Liver (tissue), 9 donors: ENCODE results near the gene PTPRD. TPM values are rescaled to one million over a fixed set of nuclear protein-coding genes. Genes with fewer than 3 reads are reported as not detected.

Source experiments
- DNase-seq: peaks from one replicate; pipeline ENCODE4 v3.0.0-alpha.2; 2017; ENCODE audit warnings: low spot score
- H3K27ac ChIP-seq, 2 donors: one replicate each; pipeline ENCODE4 v1.7.0; 2013; ENCODE audit warnings: inconsistent platforms in 2 of 2, low read length in 2 of 2, control low read depth in 1 of 2, low read depth in 1 of 2, mild to moderate bottlenecking in 1 of 2
- H3K27me3 ChIP-seq, 4 donors: one replicate each; pipeline versions ENCODE4 v1.6.1 to v1.7.0; 2013; ENCODE audit warnings: low read length in 3 of 4, inconsistent platforms in 1 of 4, mild to moderate bottlenecking in 1 of 4, moderate library complexity in 1 of 4; ENCODE audit not compliant: control insufficient read depth in 4 of 4, insufficient read depth in 4 of 4
- H3K36me3 ChIP-seq, 4 donors: one replicate each; pipeline versions ENCODE4 v1.6.1 to v1.7.0; 2013; ENCODE audit warnings: low read length in 3 of 4, mild to moderate bottlenecking in 3 of 4, low read depth in 1 of 4, moderate library complexity in 1 of 4; ENCODE audit not compliant: control insufficient read depth in 4 of 4, insufficient read depth in 3 of 4
- H3K4me1 ChIP-seq, 4 donors: one replicate each; pipeline versions ENCODE4 v1.6.1 to v1.7.0; 2013; ENCODE audit warnings: low read length in 3 of 4, mild to moderate bottlenecking in 3 of 4, moderate library complexity in 1 of 4; ENCODE audit not compliant: control insufficient read depth in 4 of 4, insufficient read depth in 4 of 4
- H3K4me3 ChIP-seq, 3 donors: one replicate each; pipeline versions ENCODE4 v1.6.1 to v1.7.0; 2013; ENCODE audit warnings: low read length in 3 of 3, control low read depth in 1 of 3, low read depth in 1 of 3, mild to moderate bottlenecking in 1 of 3
- H3K9ac ChIP-seq, 2 donors: one replicate each; pipeline ENCODE4 v1.7.0; 2013; ENCODE audit warnings: low read length in 2 of 2, mild to moderate bottlenecking in 2 of 2, moderate library complexity in 2 of 2, control low read depth in 1 of 2, low read depth in 1 of 2
- H3K9me3 ChIP-seq, 4 donors: one replicate each; pipeline versions ENCODE4 v1.6.1 to v1.7.0; 2013; ENCODE audit warnings: low read length in 3 of 4; ENCODE audit not compliant: control insufficient read depth in 4 of 4
- ATF3 ChIP-seq: IDR thresholded peaks from 2 replicates; pipeline ENCODE4 v1.6.1; 2016; ENCODE audit warnings: antibody characterized with exemption
- EGR1 ChIP-seq, 2 donors: IDR thresholded peaks; 2 replicates each; pipeline ENCODE4 v1.6.1; 2016 to 2018; ENCODE audit warnings: antibody characterized with exemption in 2 of 2, low read depth in 2 of 2
- FOXA1 ChIP-seq: IDR thresholded peaks from 2 replicates; pipeline ENCODE4 v1.6.1; 2016; ENCODE audit warnings: antibody characterized with exemption
- FOXA2 ChIP-seq: IDR thresholded peaks from 2 replicates; pipeline ENCODE4 v1.6.1; 2016; ENCODE audit warnings: antibody characterized with exemption
- GABPA ChIP-seq, 2 donors: IDR thresholded peaks in 1 of 2; conservative IDR thresholded peaks in 1 of 2; 2 replicates each; pipeline ENCODE4 v1.6.1; 2016; ENCODE audit warnings: antibody characterized with exemption in 2 of 2, mild to moderate bottlenecking in 1 of 2, moderate library complexity in 1 of 2
- HNF4A ChIP-seq, 2 donors: conservative IDR thresholded peaks; 2 replicates each; pipeline ENCODE4 v1.6.1; 2016; ENCODE audit warnings: antibody characterized with exemption in 2 of 2, mild to moderate bottlenecking in 2 of 2
- HNF4G ChIP-seq: IDR thresholded peaks from 2 replicates; pipeline ENCODE4 v1.6.1; 2016; ENCODE audit warnings: antibody characterized with exemption
- JUND ChIP-seq, 2 donors: IDR thresholded peaks; 2 replicates each; pipeline ENCODE4 v1.6.1; 2016; ENCODE audit warnings: antibody characterized with exemption in 2 of 2
- NR2F2 ChIP-seq: IDR thresholded peaks from 2 replicates; pipeline ENCODE4 v1.6.1; 2016; ENCODE audit warnings: antibody characterized with exemption
- RAD21 ChIP-seq, 2 donors: IDR thresholded peaks; 2 replicates each; pipeline ENCODE4 v1.6.1; 2016; ENCODE audit warnings: antibody characterized with exemption in 2 of 2, mild to moderate bottlenecking in 2 of 2
- RXRA ChIP-seq, 2 donors: IDR thresholded peaks; 2 replicates each; pipeline ENCODE4 v1.6.1; 2017 to 2018; ENCODE audit warnings: antibody characterized with exemption in 2 of 2, mild to moderate bottlenecking in 1 of 2
- SP1 ChIP-seq: IDR thresholded peaks from 2 replicates; pipeline ENCODE4 v1.6.1; 2018; ENCODE audit warnings: antibody characterized with exemption, mild to moderate bottlenecking
- TAF1 ChIP-seq: conservative IDR thresholded peaks from 2 replicates; pipeline ENCODE4 v1.6.1; 2016; ENCODE audit warnings: antibody characterized with exemption, mild to moderate bottlenecking
- YY1 ChIP-seq: IDR thresholded peaks from 2 replicates; pipeline ENCODE4 v1.6.1; 2016; ENCODE audit warnings: antibody characterized with exemption, mild to moderate bottlenecking
- WGBS: extraction: QIAGEN DNeasy Blood & Tissue Kit; methylation state at CpG from one replicate; pipeline ENCODE4 v1.1.7; 2013; 5-methylcytosine and 5-hydroxymethylcytosine counted together
- polyA plus RNA-seq, 2 donors: library from polyadenylated mRNA; stranded (reverse) in 1 of 2; unstranded in 1 of 2; fragments of 200-250 nt in 1 of 2; fragments of >200 nt in 1 of 2; fragmentation: Nextera tagmentation in 1 of 2; extraction: Ambion mirVana in 1 of 2; gene quantifications; one replicate each; pipeline versions ENCODE4 v1.2.1 to v1.2.3, GENCODE V29; 2013 to 2015
- total RNA-seq, 2 donors: library from RNA; depleted of rRNA; stranded (reverse); fragments of >200 nt; gene quantifications; one replicate each; pipeline ENCODE4 v1.2.3, GENCODE V29; 2014
- TF ChIP-seq, protein P1 (sequence below): IDR thresholded peaks from 2 replicates; pipeline ENCODE4 v1.6.1; 2016; ENCODE audit warnings: antibody characterized with exemption, mild to moderate bottlenecking
- TF ChIP-seq, protein P2 (sequence below): IDR thresholded peaks from 2 replicates; pipeline ENCODE4 v1.6.1; 2016; ENCODE audit warnings: antibody characterized with exemption
- TF ChIP-seq, protein P3 (sequence below): fragments of 150-350 bp; IDR thresholded peaks from 2 replicates; pipeline ENCODE4 v1.5.1; 2017; ENCODE audit warnings: improper control_type of control experiment, low read depth, low read length; ENCODE audit not compliant: missing input control
- TF ChIP-seq, protein P4 (sequence below): IDR thresholded peaks from 2 replicates; pipeline ENCODE4 v1.6.1; 2016; ENCODE audit warnings: antibody characterized with exemption
- donor health status: healthy.
- donor health status: healthy.
- donor health status: healthy.
- donor health status: healthy.
- donor health status: healthy.

The PTPRD gene
- total and polyA plus RNA-seq, 4 donors = 0.78 to 34.2 (median 4.7) TPM

- TF ChIP-seq ATF3 (no peak), GABPA (IDR thresholded peaks at IDR 0.05 in 1 of 2, conservative IDR thresholded peaks at IDR 0.05 in 1 of 2) (no peak), NR2F2 (no peak), HNF4G (no peak), TAF1 (no peak), HNF4A (conservative IDR thresholded peaks at IDR 0.05) (no peak), FOXA1 (no peak), YY1 (no peak), SP1 (no peak), FOXA2 (no peak), RXRA (IDR thresholded peaks at IDR 0.05) (no peak), JUND (IDR thresholded peaks at IDR 0.05) (no peak)
- TF ChIP-seq, protein P1, sequence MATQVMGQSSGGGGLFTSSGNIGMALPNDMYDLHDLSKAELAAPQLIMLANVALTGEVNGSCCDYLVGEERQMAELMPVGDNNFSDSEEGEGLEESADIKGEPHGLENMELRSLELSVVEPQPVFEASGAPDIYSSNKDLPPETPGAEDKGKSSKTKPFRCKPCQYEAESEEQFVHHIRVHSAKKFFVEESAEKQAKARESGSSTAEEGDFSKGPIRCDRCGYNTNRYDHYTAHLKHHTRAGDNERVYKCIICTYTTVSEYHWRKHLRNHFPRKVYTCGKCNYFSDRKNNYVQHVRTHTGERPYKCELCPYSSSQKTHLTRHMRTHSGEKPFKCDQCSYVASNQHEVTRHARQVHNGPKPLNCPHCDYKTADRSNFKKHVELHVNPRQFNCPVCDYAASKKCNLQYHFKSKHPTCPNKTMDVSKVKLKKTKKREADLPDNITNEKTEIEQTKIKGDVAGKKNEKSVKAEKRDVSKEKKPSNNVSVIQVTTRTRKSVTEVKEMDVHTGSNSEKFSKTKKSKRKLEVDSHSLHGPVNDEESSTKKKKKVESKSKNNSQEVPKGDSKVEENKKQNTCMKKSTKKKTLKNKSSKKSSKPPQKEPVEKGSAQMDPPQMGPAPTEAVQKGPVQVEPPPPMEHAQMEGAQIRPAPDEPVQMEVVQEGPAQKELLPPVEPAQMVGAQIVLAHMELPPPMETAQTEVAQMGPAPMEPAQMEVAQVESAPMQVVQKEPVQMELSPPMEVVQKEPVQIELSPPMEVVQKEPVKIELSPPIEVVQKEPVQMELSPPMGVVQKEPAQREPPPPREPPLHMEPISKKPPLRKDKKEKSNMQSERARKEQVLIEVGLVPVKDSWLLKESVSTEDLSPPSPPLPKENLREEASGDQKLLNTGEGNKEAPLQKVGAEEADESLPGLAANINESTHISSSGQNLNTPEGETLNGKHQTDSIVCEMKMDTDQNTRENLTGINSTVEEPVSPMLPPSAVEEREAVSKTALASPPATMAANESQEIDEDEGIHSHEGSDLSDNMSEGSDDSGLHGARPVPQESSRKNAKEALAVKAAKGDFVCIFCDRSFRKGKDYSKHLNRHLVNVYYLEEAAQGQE = no peak
- TF ChIP-seq, protein P2, sequence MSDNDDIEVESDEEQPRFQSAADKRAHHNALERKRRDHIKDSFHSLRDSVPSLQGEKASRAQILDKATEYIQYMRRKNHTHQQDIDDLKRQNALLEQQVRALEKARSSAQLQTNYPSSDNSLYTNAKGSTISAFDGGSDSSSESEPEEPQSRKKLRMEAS = no peak
- TF ChIP-seq, protein P3, sequence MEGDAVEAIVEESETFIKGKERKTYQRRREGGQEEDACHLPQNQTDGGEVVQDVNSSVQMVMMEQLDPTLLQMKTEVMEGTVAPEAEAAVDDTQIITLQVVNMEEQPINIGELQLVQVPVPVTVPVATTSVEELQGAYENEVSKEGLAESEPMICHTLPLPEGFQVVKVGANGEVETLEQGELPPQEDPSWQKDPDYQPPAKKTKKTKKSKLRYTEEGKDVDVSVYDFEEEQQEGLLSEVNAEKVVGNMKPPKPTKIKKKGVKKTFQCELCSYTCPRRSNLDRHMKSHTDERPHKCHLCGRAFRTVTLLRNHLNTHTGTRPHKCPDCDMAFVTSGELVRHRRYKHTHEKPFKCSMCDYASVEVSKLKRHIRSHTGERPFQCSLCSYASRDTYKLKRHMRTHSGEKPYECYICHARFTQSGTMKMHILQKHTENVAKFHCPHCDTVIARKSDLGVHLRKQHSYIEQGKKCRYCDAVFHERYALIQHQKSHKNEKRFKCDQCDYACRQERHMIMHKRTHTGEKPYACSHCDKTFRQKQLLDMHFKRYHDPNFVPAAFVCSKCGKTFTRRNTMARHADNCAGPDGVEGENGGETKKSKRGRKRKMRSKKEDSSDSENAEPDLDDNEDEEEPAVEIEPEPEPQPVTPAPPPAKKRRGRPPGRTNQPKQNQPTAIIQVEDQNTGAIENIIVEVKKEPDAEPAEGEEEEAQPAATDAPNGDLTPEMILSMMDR = no peak
- Histone ChIP-seq H3K27ac (no peak overlapping the region), H3K4me3 (no peak overlapping the region), H3K9me3 (no peaks in the 10 kb centered on the region), H3K4me1 (no peaks in the 10 kb centered on the region), H3K27me3 (no peaks in the 10 kb centered on the region), H3K9ac (no peak overlapping the region), H3K36me3 (no peaks in the 10 kb centered on the region)
- DNase-seq = no peak
- WGBS = 65% methylated on average over 1 of the region's 1 CpG
Observed at GRCh38 chr9:9078301-9078700, 1534.5 kb downstream of the PTPRD start.

DNA sequence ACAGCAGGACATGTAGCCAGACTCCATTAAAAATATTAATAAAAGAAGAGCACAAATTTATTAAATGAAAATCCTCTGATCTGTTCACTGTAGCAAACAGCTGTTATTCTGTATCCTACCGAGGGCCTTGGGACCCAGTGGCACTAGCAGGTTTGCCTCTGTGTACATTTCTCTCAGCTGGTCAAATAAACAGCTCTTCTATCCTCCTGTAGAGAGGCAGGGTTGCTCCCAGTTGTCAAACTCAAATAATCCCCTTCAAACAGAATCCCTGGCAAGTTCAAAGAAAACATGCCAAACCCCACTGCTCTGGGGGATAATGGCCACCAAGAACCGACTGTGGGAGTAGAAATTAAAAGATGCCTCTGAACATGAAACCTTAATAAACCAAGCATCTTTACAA, 1551.2 kb downstream of the PTPRD start:
- Histone ChIP-seq H3K4me3 (no peak overlapping the region), H3K36me3 (no peaks in the 10 kb centered on the region), H3K9me3 (no peaks in the 10 kb centered on the region), H3K4me1 (no peaks in the 10 kb centered on the region), H3K9ac (no peak overlapping the region), H3K27me3 (no peaks in the 10 kb centered on the region), H3K27ac (no peak overlapping the region)
- DNase-seq = no peak
- WGBS = 36% methylated on average over 2 of the region's 2 CpGs
- no peak for TF ChIP-seq EGR1 (IDR thresholded peaks at IDR 0.05; ENCODE audit: low read depth in 2 of 2)
- no peak for TF ChIP-seq FOXA2
- TF ChIP-seq, protein P4, sequence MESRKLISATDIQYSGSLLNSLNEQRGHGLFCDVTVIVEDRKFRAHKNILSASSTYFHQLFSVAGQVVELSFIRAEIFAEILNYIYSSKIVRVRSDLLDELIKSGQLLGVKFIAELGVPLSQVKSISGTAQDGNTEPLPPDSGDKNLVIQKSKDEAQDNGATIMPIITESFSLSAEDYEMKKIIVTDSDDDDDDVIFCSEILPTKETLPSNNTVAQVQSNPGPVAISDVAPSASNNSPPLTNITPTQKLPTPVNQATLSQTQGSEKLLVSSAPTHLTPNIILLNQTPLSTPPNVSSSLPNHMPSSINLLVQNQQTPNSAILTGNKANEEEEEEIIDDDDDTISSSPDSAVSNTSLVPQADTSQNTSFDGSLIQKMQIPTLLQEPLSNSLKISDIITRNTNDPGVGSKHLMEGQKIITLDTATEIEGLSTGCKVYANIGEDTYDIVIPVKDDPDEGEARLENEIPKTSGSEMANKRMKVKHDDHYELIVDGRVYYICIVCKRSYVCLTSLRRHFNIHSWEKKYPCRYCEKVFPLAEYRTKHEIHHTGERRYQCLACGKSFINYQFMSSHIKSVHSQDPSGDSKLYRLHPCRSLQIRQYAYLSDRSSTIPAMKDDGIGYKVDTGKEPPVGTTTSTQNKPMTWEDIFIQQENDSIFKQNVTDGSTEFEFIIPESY = no peak
- TF ChIP-seq HNF4A (conservative IDR thresholded peaks at IDR 0.05) = no peak
- TF ChIP-seq JUND (IDR thresholded peaks at IDR 0.05) = no peak
- no peak for TF ChIP-seq SP1
- TF ChIP-seq TAF1 = no peak
- TF ChIP-seq, protein P1 = no peak
- TF ChIP-seq RAD21 (IDR thresholded peaks at IDR 0.05) = no peak
- TF ChIP-seq FOXA1 = no peak
- TF ChIP-seq, protein P3 = no peak
- no peak for TF ChIP-seq GABPA (IDR thresholded peaks at IDR 0.05 in 1 of 2, conservative IDR thresholded peaks at IDR 0.05 in 1 of 2)
- no peak for TF ChIP-seq ATF3
